HepG2 (cell line): ENCODE measurements around the gene EPB41L5. TPM values are rescaled to one million over a fixed set of nuclear protein-coding genes. Genes with fewer than 3 reads are reported as not detected.

ENCODE experiments used
- ARID3A ChIP-seq: IDR thresholded peaks from 2 replicates; pipeline ENCODE4 v1.6.1; 2012; ENCODE audit warnings: low read depth, low read length, improper control_type of control experiment
- ASH2L ChIP-seq: fragments of 300-600, 200-600 bp; sonication (generic); IDR thresholded peaks from 2 replicates; pipeline ENCODE4 v1.7.0; 2017; ENCODE audit warnings: low read depth, mild to moderate bottlenecking, moderate library complexity, mixed read lengths, low read length; ENCODE audit not compliant: insufficient read length
- BCL6 ChIP-seq: IDR thresholded peaks from 2 replicates; pipeline ENCODE4 v1.6.1; 2016; ENCODE audit warnings: missing genetic modification reagents, missing compliant biosample characterization
- KLF6 ChIP-seq: IDR thresholded peaks from 2 replicates; pipeline ENCODE4 v1.8.0; 2016; ENCODE audit warnings: missing biosample characterization, missing genetic modification reagents
- MTA3 ChIP-seq: sonication (generic); formaldehyde crosslinking; IDR thresholded peaks from 2 replicates; pipeline ENCODE4 v1.4.0; 2020; ENCODE audit warnings: missing genetic modification reagents
- NFATC3 ChIP-seq: sonication (generic); formaldehyde crosslinking; IDR thresholded peaks from 2 replicates; pipeline ENCODE4 v1.5.1; 2020; ENCODE audit warnings: mild to moderate bottlenecking, missing genetic modification reagents
- SIX1 ChIP-seq: sonication (generic); formaldehyde crosslinking; IDR thresholded peaks from 2 replicates; pipeline ENCODE4 v1.4.0; 2020; ENCODE audit warnings: missing genetic modification reagents, borderline replicate concordance
- TEF ChIP-seq: sonication (generic); formaldehyde crosslinking; IDR thresholded peaks from 2 replicates; pipeline ENCODE4 v1.5.0; 2020; ENCODE audit warnings: missing genetic modification reagents
- ZBTB39 ChIP-seq: sonication (generic); formaldehyde crosslinking; IDR thresholded peaks from 2 replicates; pipeline ENCODE4 v1.5.0; 2020; ENCODE audit warnings: missing genetic modification reagents
- ZNF124 ChIP-seq: sonication (generic); formaldehyde crosslinking; IDR thresholded peaks from 2 replicates; pipeline ENCODE4 v1.4.0; 2020; ENCODE audit warnings: missing genetic modification reagents
- ZNF639 ChIP-seq: conservative IDR thresholded peaks from 2 replicates; pipeline ENCODE4 v1.6.1; 2018; ENCODE audit warnings: missing genetic modification reagents
- ZNF788 ChIP-seq: sonication (generic); formaldehyde crosslinking; IDR thresholded peaks from 2 replicates; pipeline ENCODE4 v1.5.0; 2020; ENCODE audit warnings: mild to moderate bottlenecking, missing genetic modification reagents, borderline replicate concordance
- polyA plus RNA-seq, 8 experiments: library from polyadenylated mRNA; depleted of rRNA in 3 of 8; stranded (reverse) in 7 of 8; unstranded in 1 of 8; fragments of >200 nt; fragmentation: Illumina TruSeq in 4 of 8; extraction: Trizol in 4 of 8; gene quantifications; 2 replicates each; pipeline versions ENCODE4 v1.2.1 to v1.2.3, GENCODE V29; 2011 to 2016; ENCODE audit warnings: low read depth in 4 of 8, missing spikeins in 1 of 8, mixed read lengths in 1 of 8; ENCODE audit not compliant: insufficient read depth in 1 of 8
- total RNA-seq, 5 experiments: library from RNA; depleted of rRNA; stranded (reverse); fragments of >200 nt; fragmentation: Illumina TruSeq; extraction: Trizol; gene quantifications; 2 replicates each; pipeline ENCODE4 v1.2.3, GENCODE V29; 2016; ENCODE audit warnings: low read depth in 1 of 5
- TF ChIP-seq, protein P1 (sequence below): sonication (generic); formaldehyde crosslinking; IDR thresholded peaks from 2 replicates; pipeline ENCODE4 v1.4.0; 2020; ENCODE audit warnings: mild to moderate bottlenecking, missing genetic modification reagents

The EPB41L5 gene
- total and polyA plus RNA-seq, 2 of the 13 experiments (the other 11 are each of a cell fraction or from before 2014, with no cell fraction given), result 40.5 to 47.5 TPM

DNA sequence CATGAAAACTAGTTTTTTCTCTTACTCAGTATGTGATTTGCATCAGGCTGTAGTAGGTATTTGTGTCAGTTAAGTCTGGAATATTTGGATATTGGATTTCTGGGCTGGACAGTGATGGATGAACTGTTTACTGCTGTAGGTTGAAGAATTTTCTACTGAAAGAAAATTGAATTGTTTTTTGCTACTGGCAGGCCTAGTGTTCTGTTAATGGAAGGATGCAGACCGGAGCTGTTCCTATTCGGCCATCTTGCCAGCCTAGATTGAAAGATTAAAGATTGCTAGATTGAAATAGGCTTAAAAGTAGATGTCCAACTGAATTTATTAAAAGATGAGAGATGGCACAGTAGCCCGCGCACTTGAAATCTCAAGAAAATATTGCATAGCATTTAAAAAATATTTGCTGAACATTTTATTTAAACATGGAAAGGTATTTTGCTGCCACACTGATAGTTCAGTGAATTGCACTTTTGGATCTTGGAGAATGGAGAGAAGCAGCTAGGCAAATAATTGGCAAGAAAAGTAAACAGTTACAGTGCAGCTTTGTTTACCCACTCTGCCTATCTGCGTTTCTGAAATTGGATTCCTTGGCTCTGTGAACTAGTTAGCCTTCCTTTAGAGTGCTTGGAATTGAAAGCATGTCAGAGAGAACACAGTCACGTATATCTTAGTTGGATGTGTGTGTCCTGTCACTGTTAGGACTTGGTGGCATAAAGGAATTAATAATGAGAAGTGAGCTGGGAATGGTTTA is 54.1 kb downstream of the EPB41L5 start (continued):
- TF ChIP-seq ZNF639 (CRISPR knock-in tag) (peak; percentile 80), ARID3A (peak; percentile 95), KLF6 (CRISPR knock-in tag) (peak; percentile 69; the same call in 1 of the 2 replicates), SIX1 (CRISPR knock-in tag) (peak; percentile 98), ZNF788 (CRISPR knock-in tag) (no peak), ZBTB39 (no peak), ASH2L (peak; percentile 93), MTA3 (CRISPR knock-in tag) (no peak), BCL6 (peak; percentile 88), ZNF124 (CRISPR knock-in tag) (peak; percentile 89), TEF (CRISPR knock-in tag) (no peak), NFATC3 (CRISPR knock-in tag) (no peak)
- TF ChIP-seq, protein P1, sequence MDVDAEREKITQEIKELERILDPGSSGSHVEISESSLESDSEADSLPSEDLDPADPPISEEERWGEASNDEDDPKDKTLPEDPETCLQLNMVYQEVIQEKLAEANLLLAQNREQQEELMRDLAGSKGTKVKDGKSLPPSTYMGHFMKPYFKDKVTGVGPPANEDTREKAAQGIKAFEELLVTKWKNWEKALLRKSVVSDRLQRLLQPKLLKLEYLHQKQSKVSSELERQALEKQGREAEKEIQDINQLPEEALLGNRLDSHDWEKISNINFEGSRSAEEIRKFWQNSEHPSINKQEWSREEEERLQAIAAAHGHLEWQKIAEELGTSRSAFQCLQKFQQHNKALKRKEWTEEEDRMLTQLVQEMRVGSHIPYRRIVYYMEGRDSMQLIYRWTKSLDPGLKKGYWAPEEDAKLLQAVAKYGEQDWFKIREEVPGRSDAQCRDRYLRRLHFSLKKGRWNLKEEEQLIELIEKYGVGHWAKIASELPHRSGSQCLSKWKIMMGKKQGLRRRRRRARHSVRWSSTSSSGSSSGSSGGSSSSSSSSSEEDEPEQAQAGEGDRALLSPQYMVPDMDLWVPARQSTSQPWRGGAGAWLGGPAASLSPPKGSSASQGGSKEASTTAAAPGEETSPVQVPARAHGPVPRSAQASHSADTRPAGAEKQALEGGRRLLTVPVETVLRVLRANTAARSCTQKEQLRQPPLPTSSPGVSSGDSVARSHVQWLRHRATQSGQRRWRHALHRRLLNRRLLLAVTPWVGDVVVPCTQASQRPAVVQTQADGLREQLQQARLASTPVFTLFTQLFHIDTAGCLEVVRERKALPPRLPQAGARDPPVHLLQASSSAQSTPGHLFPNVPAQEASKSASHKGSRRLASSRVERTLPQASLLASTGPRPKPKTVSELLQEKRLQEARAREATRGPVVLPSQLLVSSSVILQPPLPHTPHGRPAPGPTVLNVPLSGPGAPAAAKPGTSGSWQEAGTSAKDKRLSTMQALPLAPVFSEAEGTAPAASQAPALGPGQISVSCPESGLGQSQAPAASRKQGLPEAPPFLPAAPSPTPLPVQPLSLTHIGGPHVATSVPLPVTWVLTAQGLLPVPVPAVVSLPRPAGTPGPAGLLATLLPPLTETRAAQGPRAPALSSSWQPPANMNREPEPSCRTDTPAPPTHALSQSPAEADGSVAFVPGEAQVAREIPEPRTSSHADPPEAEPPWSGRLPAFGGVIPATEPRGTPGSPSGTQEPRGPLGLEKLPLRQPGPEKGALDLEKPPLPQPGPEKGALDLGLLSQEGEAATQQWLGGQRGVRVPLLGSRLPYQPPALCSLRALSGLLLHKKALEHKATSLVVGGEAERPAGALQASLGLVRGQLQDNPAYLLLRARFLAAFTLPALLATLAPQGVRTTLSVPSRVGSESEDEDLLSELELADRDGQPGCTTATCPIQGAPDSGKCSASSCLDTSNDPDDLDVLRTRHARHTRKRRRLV (CRISPR knock-in tag), result no peak
